Left renal cortex interstitium (tissue), 4 donors: ENCODE results near the gene CD9. TPM values are rescaled to one million over a fixed set of nuclear protein-coding genes. Genes with fewer than 3 reads are reported as not detected.
"Not testable (repeated sequence)": the region's sequence is repeated elsewhere in the genome, so short reads cannot be mapped to it uniquely, and the experiment has no call there.

Experiments
- DNase-seq, 4 donors: peaks; one replicate each; pipeline ENCODE4 v3.0.0-alpha.2; 2013; ENCODE audit warnings: low read depth in 4 of 4, low spot score in 2 of 4, missing footprints in 1 of 4
- polyA plus RNA-seq, 4 donors: library from polyadenylated mRNA; unstranded; fragments of 120-200 nt; gene quantifications; one replicate each; pipeline ENCODE4 v1.2.1, GENCODE V29; 2013; ENCODE audit not compliant: insufficient read length in 4 of 4

CD9 gene
- polyA plus RNA-seq: 100 to 1,000 TPM; 175 to 212 (median 194) TPM

DNA sequence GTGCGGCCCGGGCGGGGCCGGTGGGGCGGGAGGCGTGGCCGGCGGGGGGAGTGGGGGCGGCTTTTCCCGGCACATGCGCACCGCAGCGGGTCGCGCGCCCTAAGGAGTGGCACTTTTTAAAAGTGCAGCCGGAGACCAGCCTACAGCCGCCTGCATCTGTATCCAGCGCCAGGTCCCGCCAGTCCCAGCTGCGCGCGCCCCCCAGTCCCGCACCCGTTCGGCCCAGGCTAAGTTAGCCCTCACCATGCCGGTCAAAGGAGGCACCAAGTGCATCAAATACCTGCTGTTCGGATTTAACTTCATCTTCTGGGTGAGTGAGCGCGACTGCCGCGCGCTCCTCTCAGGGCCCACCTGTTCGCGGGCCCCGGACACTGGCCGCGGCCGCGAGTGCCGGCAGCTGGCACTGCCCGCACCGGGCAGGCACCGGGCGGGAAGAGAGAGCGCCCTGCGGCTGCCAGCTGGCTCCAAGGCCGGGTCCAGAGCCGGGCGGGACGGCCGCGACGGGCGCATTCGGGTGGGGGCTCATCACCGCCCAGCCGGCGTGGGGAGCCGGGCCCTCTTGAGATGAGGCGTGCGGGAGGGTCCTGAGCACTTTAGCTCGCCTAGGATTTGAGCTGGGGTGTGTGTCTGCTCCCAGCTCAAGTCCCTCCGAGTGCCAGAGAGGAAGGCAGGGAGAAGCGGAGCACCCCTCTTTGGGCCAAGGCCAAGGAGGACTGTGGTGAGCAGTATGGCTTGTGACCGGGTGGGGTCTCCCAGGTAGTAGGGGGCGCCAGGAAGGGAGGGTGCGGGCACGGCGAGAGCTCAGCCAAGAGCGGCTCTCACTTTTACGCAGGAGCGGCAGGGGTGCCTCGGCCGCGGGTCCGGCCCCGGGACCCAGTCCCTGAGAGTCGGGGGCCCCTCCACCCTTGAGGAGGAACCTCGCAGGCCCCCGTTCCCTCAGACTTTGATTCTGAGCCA lies at the start of gene CD9:
CD9 (plus strand) TSS at position 145 of the 957 bp plus-strand sequence; CDS start at position 245, 100 bp downstream.
- DNase-seq: no peak

DNA sequence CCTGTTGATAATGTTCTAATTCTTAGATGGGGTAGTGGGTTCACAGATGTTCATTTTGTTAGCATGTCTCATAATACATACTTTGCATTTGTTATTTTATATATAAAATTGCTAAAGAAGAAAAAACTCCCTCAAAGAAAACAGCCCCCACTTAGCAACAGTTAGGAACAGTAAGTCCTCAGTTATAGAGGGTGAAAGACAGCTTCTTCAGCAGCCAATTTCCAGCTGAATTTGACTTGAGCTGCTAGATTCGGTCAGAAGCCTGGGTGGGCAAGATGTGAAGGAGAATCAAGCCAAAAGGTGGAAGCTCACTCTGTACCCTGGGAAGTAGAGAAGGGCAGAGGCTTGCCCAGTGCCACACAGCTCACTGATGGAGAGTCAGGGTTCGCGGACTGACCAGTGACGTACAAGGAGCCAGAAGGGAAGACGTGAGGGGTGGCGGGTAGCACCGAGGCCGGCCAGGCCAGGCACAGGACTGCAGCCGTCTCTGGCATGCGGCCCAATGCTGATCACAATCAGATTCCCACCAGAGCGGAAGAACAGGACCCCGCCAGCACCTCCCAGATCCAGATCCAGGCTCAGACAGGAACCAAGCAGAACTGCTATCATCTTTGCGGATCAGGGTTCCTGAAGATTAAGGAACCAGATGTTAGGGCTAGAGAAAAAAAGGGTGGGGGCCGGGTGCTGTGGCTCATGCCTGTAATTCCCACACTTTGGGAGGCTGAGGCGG lies 45.3 kb upstream of the CD9 start:
- DNase-seq: no peak

DNA sequence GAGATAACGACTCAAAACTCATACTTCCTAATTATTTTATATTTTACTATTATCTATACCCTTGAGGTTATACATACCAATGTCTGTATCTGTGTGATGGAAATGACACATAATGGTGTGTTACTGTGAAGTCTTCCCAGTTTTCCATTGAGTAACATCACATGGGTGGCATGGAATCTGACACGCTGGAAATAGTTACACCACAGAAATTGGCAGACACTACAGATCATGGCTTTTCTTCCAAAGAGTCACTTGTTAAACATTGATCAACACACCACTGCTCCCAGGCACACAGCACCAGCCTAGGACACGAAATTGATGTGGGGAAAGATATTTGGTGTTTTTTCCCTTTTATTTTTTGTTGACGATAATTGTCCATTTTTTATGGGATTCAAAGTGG lies 42.7 kb upstream of the CD9 start:
- no peak for DNase-seq

GRCh38 chr12:6158255-6158654 lies 41.9 kb upstream of the CD9 start:
- DNase-seq: no peak

- DNase-seq: no peak
Measured at GRCh38 chr12:6158749-6159148, 41.5 kb upstream of the CD9 start.

DNA sequence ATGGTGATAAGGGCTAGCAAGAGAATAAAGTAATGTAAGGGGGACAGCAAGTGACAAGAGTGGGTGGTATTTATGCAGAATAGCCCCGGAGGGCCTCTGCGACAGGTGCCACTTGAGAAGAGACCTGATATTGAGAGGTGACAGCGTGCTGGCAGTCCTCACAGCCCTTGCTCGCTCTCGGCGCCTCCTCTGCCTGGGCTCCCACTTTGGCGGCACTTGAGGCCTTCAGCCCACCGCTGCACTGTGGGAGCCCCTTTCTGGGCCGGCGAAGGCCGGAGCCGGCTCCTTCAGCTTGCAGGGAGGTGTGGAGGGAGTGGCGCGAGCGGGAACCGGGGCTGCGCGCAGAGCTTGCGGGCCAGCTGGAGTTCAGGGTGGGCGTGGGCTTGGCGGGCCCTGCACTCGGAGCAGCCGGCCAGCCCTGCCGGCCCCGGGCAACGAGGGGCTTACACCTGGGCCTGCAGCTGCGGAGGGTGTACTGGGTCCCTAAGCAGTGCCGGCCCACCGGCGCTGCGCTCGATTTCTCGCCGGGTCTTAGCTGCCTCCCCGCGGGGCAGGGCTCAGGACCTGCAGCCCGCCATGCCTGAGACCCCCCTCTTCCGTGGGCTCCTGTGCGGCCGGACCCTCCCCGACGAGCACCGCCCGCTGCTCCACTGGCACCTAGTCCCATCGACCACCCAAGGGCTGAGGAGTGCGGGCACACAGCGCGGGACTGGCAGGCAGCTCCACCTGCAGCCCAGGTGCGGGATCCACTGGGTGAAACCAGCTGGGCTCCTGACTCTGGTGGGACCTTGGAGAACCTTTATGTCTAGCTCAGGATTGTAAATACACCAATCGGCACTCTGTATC lies 40.8 kb upstream of the CD9 start:
- not testable (repeated sequence) for DNase-seq

- DNase-seq: not testable (repeated sequence)
Measured at GRCh38 chr12:6160049-6160649, 40.1 kb upstream of the CD9 start.

- no peak for DNase-seq
Measured at GRCh38 chr12:6161124-6161882, 38.9 kb upstream of the CD9 start.

DNA sequence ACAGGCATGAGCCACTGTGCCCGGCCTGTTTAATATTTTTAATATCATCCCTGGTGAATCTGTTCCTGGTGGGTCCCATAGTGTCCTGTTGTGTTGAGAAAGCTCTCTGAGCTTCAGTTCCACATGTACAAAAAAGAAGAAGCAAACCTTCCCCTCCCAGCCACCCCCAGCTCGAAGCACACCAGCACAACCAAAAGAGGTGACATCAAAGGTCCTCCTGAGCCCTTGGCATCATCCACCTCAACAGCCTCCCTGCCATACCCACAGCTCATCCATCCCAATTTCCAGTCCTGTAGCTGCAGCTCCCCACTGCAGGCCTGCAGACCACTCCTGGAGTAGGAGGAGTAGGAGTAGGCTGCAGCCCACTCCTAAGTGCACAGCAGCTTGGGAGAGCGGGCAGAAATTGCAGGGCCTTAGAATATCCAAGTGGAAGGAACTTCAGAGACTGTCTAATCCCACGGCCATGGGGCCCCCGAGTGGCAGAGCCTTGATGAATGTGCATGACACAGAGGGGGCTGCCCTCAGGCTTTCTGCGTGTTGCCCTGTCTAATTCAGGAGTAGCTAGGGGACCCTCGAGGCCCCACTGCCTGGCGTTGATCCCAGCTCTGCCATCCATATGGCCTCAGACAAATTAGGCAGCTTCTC lies 36.7 kb upstream of the CD9 start:
- DNase-seq: no peak

- no peak for DNase-seq
Measured at GRCh38 chr12:6165395-6165794, 34.8 kb upstream of the CD9 start.

- no peak for DNase-seq
Measured at GRCh38 chr12:6166808-6167207, 33.4 kb upstream of the CD9 start.

GRCh38 chr12:6167327-6168280 lies 32.6 kb upstream of the CD9 start:
- DNase-seq: no peak

GRCh38 chr12:6171409-6172015 lies 28.7 kb upstream of the CD9 start:
- no peak for DNase-seq

GRCh38 chr12:6172086-6172485 lies 28.1 kb upstream of the CD9 start:
- DNase-seq: no peak

DNA sequence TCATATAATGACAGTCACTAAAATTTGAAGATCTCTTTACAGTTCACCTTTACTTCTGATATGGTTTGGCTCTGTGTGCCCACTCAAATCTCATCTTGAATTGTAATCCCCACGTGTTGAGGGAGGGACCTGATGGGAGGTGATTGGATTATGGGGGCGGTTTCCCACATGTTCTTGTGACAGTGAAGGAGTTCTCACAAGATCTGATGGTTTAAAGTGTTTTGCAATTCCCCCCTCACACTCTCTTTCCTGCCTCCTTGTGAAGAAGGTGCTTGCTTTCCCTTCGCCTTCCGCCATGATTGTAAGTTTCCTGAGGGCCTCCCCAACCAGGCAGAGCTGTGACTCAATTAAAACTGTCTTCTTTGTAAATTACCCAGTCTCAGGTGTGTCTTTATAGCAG lies 27.3 kb upstream of the CD9 start:
- DNase-seq: no peak

- DNase-seq: no peak
Measured at GRCh38 chr12:6177642-6178358, 22.4 kb upstream of the CD9 start.
